Frontal cortex (tissue), 4 donors: ENCODE measurements around the gene ATG16L2. TPM values are rescaled to one million over a fixed set of nuclear protein-coding genes. Genes with fewer than 3 reads are reported as not detected.
"Not testable (repeated sequence)": the region's sequence is repeated elsewhere in the genome, so short reads cannot be mapped to it uniquely, and the experiment has no call there.

ENCODE experiments used
- DNase-seq, 2 donors: peaks; one replicate each; pipeline ENCODE4 v3.0.0; 2012; ENCODE audit warnings: low spot score in 2 of 2
- FAIRE-seq: peaks from 2 replicates; lab custom pipeline; 2012; peaks lifted over from hg19 to GRCh38; lab: Jason Lieb, UNC
- total RNA-seq: library from RNA; depleted of rRNA; stranded (reverse); fragments of >200 nt; gene quantifications from one replicate; pipeline ENCODE4 v1.2.3, GENCODE V29; 2014
- donor health status: control.
- donor health status: control.
- donor health status: control.

ATG16L2 gene
- total RNA-seq, 1 donor from 2014 or later: 2.9 TPM

- DNase-seq: no peak
- no peak for FAIRE-seq
Observed at GRCh38 chr11:72833811-72834493, 19.7 kb downstream of the ATG16L2 start.

GRCh38 chr11:72834905-72835304 is 20.7 kb downstream of the ATG16L2 start:
- DNase-seq (no peak), FAIRE-seq (no peak)

- FAIRE-seq (no peak), DNase-seq (no peak)
Observed at GRCh38 chr11:72836111-72836510, 21.9 kb downstream of the ATG16L2 start.

- no peak for FAIRE-seq
- DNase-seq: no peak
Observed at GRCh38 chr11:72838691-72839305, 24.6 kb downstream of the ATG16L2 start.

- FAIRE-seq (no peak), DNase-seq (no peak)
Observed at GRCh38 chr11:72840780-72841179, 26.6 kb downstream of the ATG16L2 start.

GRCh38 chr11:72841397-72841796 is 27.2 kb downstream of the ATG16L2 start:
- FAIRE-seq (no peak), DNase-seq (no peak)

GRCh38 chr11:72842126-72842525 is 27.9 kb downstream of the ATG16L2 start:
- FAIRE-seq (no peak), DNase-seq (no peak)

GRCh38 chr11:72842653-72843330 is 28.6 kb downstream of the ATG16L2 start:
- no peak for FAIRE-seq
- no peak for DNase-seq

GRCh38 chr11:72844356-72844755 is 30.1 kb downstream of the ATG16L2 start:
- DNase-seq: no peak
- FAIRE-seq: no peak

- DNase-seq (peak in 1 of 2 donors; percentile 41), FAIRE-seq (no peak)
Observed at GRCh38 chr11:72848846-72849466, 34.7 kb downstream of the ATG16L2 start.

GRCh38 chr11:72850832-72851231 is 36.6 kb downstream of the ATG16L2 start:
- FAIRE-seq: no peak
- DNase-seq: no peak

- FAIRE-seq: no peak
- no peak for DNase-seq
Observed at GRCh38 chr11:72851726-72852125, 37.5 kb downstream of the ATG16L2 start.

- no peak for DNase-seq
- FAIRE-seq: no peak
Observed at GRCh38 chr11:72856065-72856464, 41.9 kb downstream of the ATG16L2 start.

GRCh38 chr11:72856551-72857345 is 42.5 kb downstream of the ATG16L2 start:
- FAIRE-seq (no peak), DNase-seq (no peak)

GRCh38 chr11:72858267-72858666 is 44.1 kb downstream of the ATG16L2 start:
- not testable (repeated sequence) for FAIRE-seq, DNase-seq

- no peak for DNase-seq
- no peak for FAIRE-seq
Observed at GRCh38 chr11:72859126-72859525, 44.9 kb downstream of the ATG16L2 start.

- DNase-seq (no peak), FAIRE-seq (no peak)
Observed at GRCh38 chr11:72860010-72860409, 45.8 kb downstream of the ATG16L2 start.

- FAIRE-seq (no peak), DNase-seq (no peak)
Observed at GRCh38 chr11:72860592-72860991, 46.4 kb downstream of the ATG16L2 start.

- no peak for FAIRE-seq
Observed at GRCh38 chr11:72863091-72863490, 48.9 kb downstream of the ATG16L2 start.

GRCh38 chr11:72863916-72864315 is 49.7 kb downstream of the ATG16L2 start:
- FAIRE-seq (no peak), DNase-seq (no peak)

More at GRCh38 chr11:72863091-72863490, 48.9 kb downstream of the ATG16L2 start:
- no peak for DNase-seq
